ENCODE data around the gene MYO15B. TPM values are rescaled to one million over a fixed set of nuclear protein-coding genes. Genes with fewer than 3 reads are reported as not detected.

MYO15B gene
- total RNA-seq = 43.8 TPM

GRCh38 chr17:75587675-75588595, at the start of gene MYO15B:
Gene MYO15B (plus strand): TSS chr17:75587800. CDS start chr17:75588058, 258 bp downstream.
- Histone ChIP-seq H3K9ac (ENCODE audit: low read depth in 1 of 3, low read length in 3 of 3) (peak within 1 kb of the TSS; percentile 57 to 81 (median 71)), H3K36me3 (ENCODE audit: control insufficient read depth in 3 of 3, insufficient read depth in 3 of 3, low read length in 3 of 3) (no peaks in the 10 kb centered on the region), H3K4me3 (ENCODE audit: low read length in 3 of 3) (peak within 1 kb of the TSS; percentile 56 to 67 (median 64))

DNA sequence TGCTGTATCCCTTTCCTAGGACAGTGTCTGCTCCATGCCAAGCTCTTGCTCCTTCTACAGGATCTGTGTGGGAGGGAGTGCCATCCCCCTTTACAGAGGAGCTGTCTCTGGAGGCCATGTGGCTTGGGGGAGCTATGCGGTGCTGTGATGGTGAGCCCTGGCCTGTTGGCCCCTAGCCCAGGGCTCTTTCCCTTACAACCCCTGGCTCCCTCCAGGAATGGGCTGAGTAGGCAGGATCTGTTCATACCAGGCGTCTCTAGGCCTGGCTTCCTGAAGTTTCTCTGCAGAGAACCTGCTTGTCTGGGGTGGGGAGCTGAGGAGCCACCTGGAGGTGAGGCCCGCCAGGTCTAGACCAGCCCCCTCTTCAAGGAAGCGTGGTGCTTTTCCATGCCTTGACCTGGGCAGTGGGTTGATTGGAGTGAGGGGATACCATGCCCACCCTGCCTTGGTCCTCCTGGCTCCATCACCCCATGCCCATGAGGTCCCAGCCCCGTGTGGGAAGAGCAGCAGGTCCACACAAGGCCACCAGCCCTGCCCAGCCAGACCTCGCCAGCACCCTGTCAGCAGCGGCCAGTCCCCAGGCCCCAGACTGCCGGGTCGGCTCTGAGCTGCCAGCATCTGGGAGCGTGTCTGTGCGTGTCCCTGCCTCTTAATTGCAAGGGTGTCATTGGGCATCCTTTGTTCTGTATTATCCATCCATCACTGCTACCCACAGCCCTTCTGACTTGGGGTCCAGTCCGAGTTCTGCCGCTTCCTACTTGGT, 47.5 kb upstream of the MYO15B start:
- H3K36me3 ChIP-seq (ENCODE audit: control insufficient read depth in 3 of 3, insufficient read depth in 3 of 3, low read length in 3 of 3) = no peaks in the 10 kb centered on the region
- H3K9ac ChIP-seq (ENCODE audit: low read depth in 1 of 3, low read length in 3 of 3) = no peak overlapping the region
- no peak overlapping the region for H3K4me3 ChIP-seq (ENCODE audit: low read length in 3 of 3)
- no peaks in the 10 kb centered on the region for H3K4me1 ChIP-seq (ENCODE audit: control insufficient read depth in 3 of 3, insufficient read depth in 3 of 3, low read length in 3 of 3)
- H3K9me3 ChIP-seq (ENCODE audit: control insufficient read depth in 3 of 3, low read length in 3 of 3) = no peaks in the 10 kb centered on the region
- no peaks in the 10 kb centered on the region for H3K27me3 ChIP-seq (ENCODE audit: control insufficient read depth in 3 of 3, insufficient read depth in 3 of 3, low read length in 3 of 3)
- no peak overlapping the region for H3K27ac ChIP-seq (ENCODE audit: low read depth, low read length)

More at GRCh38 chr17:75587675-75588595, at the start of gene MYO15B:
- H3K4me1 ChIP-seq (ENCODE audit: control insufficient read depth in 3 of 3, insufficient read depth in 3 of 3, low read length in 3 of 3) = peaks cover 6 to 8% (median 6%) of the 10 kb centered on the region in 3 donors
- no peaks in the 10 kb centered on the region for H3K9me3 ChIP-seq (ENCODE audit: control insufficient read depth in 3 of 3, low read length in 3 of 3)
- peaks cover 10 to 16% (median 12%) of the 10 kb centered on the region in 3 donors for H3K27me3 ChIP-seq (ENCODE audit: control insufficient read depth in 3 of 3, insufficient read depth in 3 of 3, low read length in 3 of 3)
- peak within 1 kb of the TSS; percentile 68 for H3K27ac ChIP-seq (ENCODE audit: low read depth, low read length)

DNA sequence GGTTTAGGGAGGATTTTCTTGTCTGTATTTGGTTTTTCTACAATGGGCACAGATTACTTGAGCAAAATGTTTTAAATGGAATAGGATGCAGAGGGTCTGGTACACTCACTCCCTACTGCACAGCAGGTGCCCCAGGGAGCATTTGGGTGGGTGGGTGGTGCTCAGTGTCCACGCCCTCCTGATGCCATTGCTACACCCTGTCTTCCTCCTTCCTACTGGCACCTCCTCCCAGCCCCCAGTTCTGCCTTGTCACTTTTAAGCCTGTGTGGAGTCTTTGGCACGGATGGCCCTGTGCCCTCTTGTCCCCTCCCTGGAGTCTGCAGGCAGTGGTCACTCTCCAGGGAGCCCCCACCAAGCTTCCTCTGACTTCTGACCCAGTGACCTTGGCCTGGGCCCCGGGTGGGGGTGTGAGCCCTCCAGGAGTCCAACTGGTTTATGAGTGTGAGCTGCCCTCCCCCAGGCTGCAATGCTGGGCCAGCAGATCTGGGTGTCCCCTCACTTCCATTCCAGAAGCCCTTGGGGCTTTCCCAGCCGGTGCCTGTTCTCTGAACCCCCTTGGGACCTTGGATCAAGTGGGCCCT, 46.6 kb upstream of the MYO15B start:
- Histone ChIP-seq H3K9me3 (ENCODE audit: control insufficient read depth in 3 of 3, low read length in 3 of 3) (no peaks in the 10 kb centered on the region), H3K27ac (ENCODE audit: low read depth, low read length) (no peak overlapping the region), H3K36me3 (ENCODE audit: control insufficient read depth in 3 of 3, insufficient read depth in 3 of 3, low read length in 3 of 3) (no peaks in the 10 kb centered on the region), H3K4me3 (ENCODE audit: low read length in 3 of 3) (no peak overlapping the region), H3K4me1 (ENCODE audit: control insufficient read depth in 3 of 3, insufficient read depth in 3 of 3, low read length in 3 of 3) (no peaks in the 10 kb centered on the region), H3K27me3 (ENCODE audit: control insufficient read depth in 3 of 3, insufficient read depth in 3 of 3, low read length in 3 of 3) (no peaks in the 10 kb centered on the region), H3K9ac (ENCODE audit: low read depth in 1 of 3, low read length in 3 of 3) (no peak overlapping the region)

- Histone ChIP-seq H3K4me1 (ENCODE audit: control insufficient read depth in 3 of 3, insufficient read depth in 3 of 3, low read length in 3 of 3) (no peaks in the 10 kb centered on the region), H3K27ac (ENCODE audit: low read depth, low read length) (no peak overlapping the region), H3K9ac (ENCODE audit: low read depth in 1 of 3, low read length in 3 of 3) (no peak overlapping the region), H3K9me3 (ENCODE audit: control insufficient read depth in 3 of 3, low read length in 3 of 3) (no peaks in the 10 kb centered on the region), H3K27me3 (ENCODE audit: control insufficient read depth in 3 of 3, insufficient read depth in 3 of 3, low read length in 3 of 3) (no peaks in the 10 kb centered on the region), H3K4me3 (ENCODE audit: low read length in 3 of 3) (no peak overlapping the region), H3K36me3 (ENCODE audit: control insufficient read depth in 3 of 3, insufficient read depth in 3 of 3, low read length in 3 of 3) (no peaks in the 10 kb centered on the region)
Observed at GRCh38 chr17:75542229-75542628, 45.4 kb upstream of the MYO15B start.

GRCh38 chr17:75542728-75543336, 44.8 kb upstream of the MYO15B start:
- H3K27ac ChIP-seq (ENCODE audit: low read depth, low read length) = no peak overlapping the region
- no peaks in the 10 kb centered on the region for H3K27me3 ChIP-seq (ENCODE audit: control insufficient read depth in 3 of 3, insufficient read depth in 3 of 3, low read length in 3 of 3)
- no peak overlapping the region for H3K4me3 ChIP-seq (ENCODE audit: low read length in 3 of 3)
- H3K36me3 ChIP-seq (ENCODE audit: control insufficient read depth in 3 of 3, insufficient read depth in 3 of 3, low read length in 3 of 3) = no peaks in the 10 kb centered on the region
- H3K9ac ChIP-seq (ENCODE audit: low read depth in 1 of 3, low read length in 3 of 3) = no peak overlapping the region
- H3K9me3 ChIP-seq (ENCODE audit: control insufficient read depth in 3 of 3, low read length in 3 of 3) = no peaks in the 10 kb centered on the region
- H3K4me1 ChIP-seq (ENCODE audit: control insufficient read depth in 3 of 3, insufficient read depth in 3 of 3, low read length in 3 of 3) = no peaks in the 10 kb centered on the region

- no peak overlapping the region for H3K9ac ChIP-seq (ENCODE audit: low read depth in 1 of 3, low read length in 3 of 3)
- H3K4me1 ChIP-seq (ENCODE audit: control insufficient read depth in 3 of 3, insufficient read depth in 3 of 3, low read length in 3 of 3) = peaks cover 0 to 4% (median 3%) of the 10 kb centered on the region in 3 donors
- no peaks in the 10 kb centered on the region for H3K36me3 ChIP-seq (ENCODE audit: control insufficient read depth in 3 of 3, insufficient read depth in 3 of 3, low read length in 3 of 3)
- no peaks in the 10 kb centered on the region for H3K27me3 ChIP-seq (ENCODE audit: control insufficient read depth in 3 of 3, insufficient read depth in 3 of 3, low read length in 3 of 3)
- no peak overlapping the region for H3K27ac ChIP-seq (ENCODE audit: low read depth, low read length)
- H3K9me3 ChIP-seq (ENCODE audit: control insufficient read depth in 3 of 3, low read length in 3 of 3) = no peaks in the 10 kb centered on the region
- no peak overlapping the region for H3K4me3 ChIP-seq (ENCODE audit: low read length in 3 of 3)
Observed at GRCh38 chr17:75544250-75544649, 43.4 kb upstream of the MYO15B start.

GRCh38 chr17:75546181-75546580, 41.4 kb upstream of the MYO15B start:
- no peak overlapping the region for H3K4me3 ChIP-seq (ENCODE audit: low read length in 3 of 3)
- H3K36me3 ChIP-seq (ENCODE audit: control insufficient read depth in 3 of 3, insufficient read depth in 3 of 3, low read length in 3 of 3) = no peaks in the 10 kb centered on the region
- no peaks in the 10 kb centered on the region for H3K27me3 ChIP-seq (ENCODE audit: control insufficient read depth in 3 of 3, insufficient read depth in 3 of 3, low read length in 3 of 3)
- H3K4me1 ChIP-seq (ENCODE audit: control insufficient read depth in 3 of 3, insufficient read depth in 3 of 3, low read length in 3 of 3) = peaks cover 0 to 9% (median 6%) of the 10 kb centered on the region in 3 donors
- H3K9me3 ChIP-seq (ENCODE audit: control insufficient read depth in 3 of 3, low read length in 3 of 3) = no peaks in the 10 kb centered on the region
- H3K27ac ChIP-seq (ENCODE audit: low read depth, low read length) = no peak overlapping the region
- no peak overlapping the region for H3K9ac ChIP-seq (ENCODE audit: low read depth in 1 of 3, low read length in 3 of 3)

- Histone ChIP-seq H3K9me3 (ENCODE audit: control insufficient read depth in 3 of 3, low read length in 3 of 3) (no peaks in the 10 kb centered on the region), H3K27ac (ENCODE audit: low read depth, low read length) (no peak overlapping the region), H3K4me3 (ENCODE audit: low read length in 3 of 3) (no peak overlapping the region), H3K36me3 (ENCODE audit: control insufficient read depth in 3 of 3, insufficient read depth in 3 of 3, low read length in 3 of 3) (no peaks in the 10 kb centered on the region), H3K9ac (ENCODE audit: low read depth in 1 of 3, low read length in 3 of 3) (no peak overlapping the region), H3K4me1 (ENCODE audit: control insufficient read depth in 3 of 3, insufficient read depth in 3 of 3, low read length in 3 of 3) (peaks cover 0 to 9% (median 6%) of the 10 kb centered on the region in 3 donors), H3K27me3 (ENCODE audit: control insufficient read depth in 3 of 3, insufficient read depth in 3 of 3, low read length in 3 of 3) (no peaks in the 10 kb centered on the region)
Observed at GRCh38 chr17:75547091-75547490, 40.5 kb upstream of the MYO15B start.

DNA sequence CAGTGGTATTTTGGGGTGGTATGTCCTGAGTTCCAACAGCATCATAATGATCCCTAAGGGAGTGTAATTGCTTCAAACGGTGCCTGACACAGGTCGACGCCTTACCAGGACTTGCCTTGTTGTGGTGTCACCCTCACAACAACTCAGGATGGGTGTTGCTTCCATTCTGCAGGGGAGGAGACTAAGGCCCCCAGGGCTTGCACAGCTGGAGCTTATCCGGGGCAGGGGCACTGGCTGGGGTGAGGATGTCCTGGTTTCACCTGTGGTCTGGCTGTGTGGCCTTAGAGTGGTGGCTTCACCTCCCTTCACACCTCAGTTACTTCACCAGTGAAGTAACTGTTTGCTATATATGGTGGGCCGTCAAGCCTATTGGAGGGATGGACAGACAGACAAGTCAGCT, 38.8 kb upstream of the MYO15B start:
- peak overlapping the region in 1 of 3 donors; percentile 23 for H3K4me3 ChIP-seq (ENCODE audit: low read length in 3 of 3)
- no peaks in the 10 kb centered on the region for H3K9me3 ChIP-seq (ENCODE audit: control insufficient read depth in 3 of 3, low read length in 3 of 3)
- H3K36me3 ChIP-seq (ENCODE audit: control insufficient read depth in 3 of 3, insufficient read depth in 3 of 3, low read length in 3 of 3) = no peaks in the 10 kb centered on the region
- H3K27me3 ChIP-seq (ENCODE audit: control insufficient read depth in 3 of 3, insufficient read depth in 3 of 3, low read length in 3 of 3) = no peaks in the 10 kb centered on the region
- H3K9ac ChIP-seq (ENCODE audit: low read depth in 1 of 3, low read length in 3 of 3) = peak overlapping the region in 1 of 3 donors; percentile 64
- H3K27ac ChIP-seq (ENCODE audit: low read depth, low read length) = no peak overlapping the region
- H3K4me1 ChIP-seq (ENCODE audit: control insufficient read depth in 3 of 3, insufficient read depth in 3 of 3, low read length in 3 of 3) = peaks cover 0 to 9% (median 6%) of the 10 kb centered on the region in 3 donors
